ENCODE measurements around the gene ERN1.

GRCh38 chr17:64131606-64132270 is 1.8 kb upstream of the ERN1 start:
- TF ChIP-seq POLR2A (IDR thresholded peaks at IDR 0.05; ENCODE audit: extremely low read depth, insufficient read length) (no peak), CTCF (IDR thresholded peaks at IDR 0.05; ENCODE audit: low read depth, low read length) (no peak), MYC (IDR thresholded peaks at IDR 0.05; ENCODE audit: low read depth, low read length) (no peak)
- TF ChIP-seq, protein P1, sequence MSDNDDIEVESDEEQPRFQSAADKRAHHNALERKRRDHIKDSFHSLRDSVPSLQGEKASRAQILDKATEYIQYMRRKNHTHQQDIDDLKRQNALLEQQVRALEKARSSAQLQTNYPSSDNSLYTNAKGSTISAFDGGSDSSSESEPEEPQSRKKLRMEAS (IDR thresholded peaks at IDR 0.05; ENCODE audit: low read depth, low read length) = no peak

Data from NB4 (cell line).